Measurements from ENCODE around the gene ADORA2B. TPM values are rescaled to one million over a fixed set of nuclear protein-coding genes. Genes with fewer than 3 reads are reported as not detected.
A peak's percentile ranks its signal among the peaks of the same experiment; 100 is the strongest.

Gene ADORA2B
- total RNA-seq, 1 experiment from 2014 or later = 21.7 TPM

DNA sequence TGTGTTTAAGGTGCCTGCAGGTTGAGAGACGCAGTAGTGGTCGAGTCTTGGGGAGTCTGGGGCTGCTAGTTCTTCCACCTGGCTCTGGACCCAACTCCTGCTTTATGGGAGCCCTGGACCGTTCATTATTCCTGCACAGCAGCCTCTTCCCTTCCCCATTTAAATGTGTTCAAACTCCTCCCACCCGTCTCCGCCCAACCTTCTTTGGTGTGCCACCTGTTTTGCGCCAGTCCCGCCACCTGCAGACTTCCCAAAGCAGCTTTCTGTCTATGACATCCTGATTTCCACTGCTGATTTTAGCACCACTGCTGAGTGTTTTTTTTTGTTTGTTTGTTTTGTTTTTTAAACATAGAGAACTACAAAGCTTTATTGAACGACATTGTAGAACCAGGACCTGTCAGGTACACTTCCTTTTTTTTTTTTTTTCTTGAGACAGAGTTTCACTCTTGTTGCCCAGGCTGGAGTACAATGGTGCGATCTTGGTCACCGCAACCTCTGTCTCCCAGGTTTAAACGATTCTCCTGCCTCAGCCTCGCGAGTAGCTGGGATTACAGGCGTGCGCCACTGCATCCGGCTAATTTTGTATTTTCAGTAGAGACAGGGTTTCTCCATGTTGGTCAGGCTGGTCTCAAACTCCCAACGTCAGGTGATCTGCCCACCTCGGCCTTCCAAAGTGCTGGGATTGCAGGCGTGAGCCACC is 12.8 kb downstream of the ADORA2B start:
- Mint-ChIP-seq H3K4me3 (ENCODE audit: unreplicated experiment) (no peak overlapping the region), H3K27me3 (ENCODE audit: insufficient read depth, unreplicated experiment) (no peaks in the 10 kb centered on the region), H3K9me3 (ENCODE audit: unreplicated experiment) (no peaks in the 10 kb centered on the region), H3K4me1 (ENCODE audit: insufficient read depth, unreplicated experiment) (peaks cover 36% of the 10 kb centered on the region), H3K27ac (ENCODE audit: low read depth, unreplicated experiment) (no peak overlapping the region), H3K36me3 (ENCODE audit: insufficient read depth, unreplicated experiment) (peaks cover 14% of the 10 kb centered on the region)
- CTCF ChIA-PET = interaction anchor here (0.6 to 2.4 kb wide), 5 partner anchors 9 to 67 kb away, joined by 3 to 9 read pairs (median 4); partner anchors contain the start of gene ADORA2B
- TF ChIP-seq, protein P1, sequence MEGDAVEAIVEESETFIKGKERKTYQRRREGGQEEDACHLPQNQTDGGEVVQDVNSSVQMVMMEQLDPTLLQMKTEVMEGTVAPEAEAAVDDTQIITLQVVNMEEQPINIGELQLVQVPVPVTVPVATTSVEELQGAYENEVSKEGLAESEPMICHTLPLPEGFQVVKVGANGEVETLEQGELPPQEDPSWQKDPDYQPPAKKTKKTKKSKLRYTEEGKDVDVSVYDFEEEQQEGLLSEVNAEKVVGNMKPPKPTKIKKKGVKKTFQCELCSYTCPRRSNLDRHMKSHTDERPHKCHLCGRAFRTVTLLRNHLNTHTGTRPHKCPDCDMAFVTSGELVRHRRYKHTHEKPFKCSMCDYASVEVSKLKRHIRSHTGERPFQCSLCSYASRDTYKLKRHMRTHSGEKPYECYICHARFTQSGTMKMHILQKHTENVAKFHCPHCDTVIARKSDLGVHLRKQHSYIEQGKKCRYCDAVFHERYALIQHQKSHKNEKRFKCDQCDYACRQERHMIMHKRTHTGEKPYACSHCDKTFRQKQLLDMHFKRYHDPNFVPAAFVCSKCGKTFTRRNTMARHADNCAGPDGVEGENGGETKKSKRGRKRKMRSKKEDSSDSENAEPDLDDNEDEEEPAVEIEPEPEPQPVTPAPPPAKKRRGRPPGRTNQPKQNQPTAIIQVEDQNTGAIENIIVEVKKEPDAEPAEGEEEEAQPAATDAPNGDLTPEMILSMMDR (IDR thresholded peaks at IDR 0.05; ENCODE audit: unreplicated experiment) = no peak
- POLR2A ChIA-PET = interaction anchor here (1.0 to 3.7 kb wide), 2 partner anchors 10 to 41 kb away, joined by 3 to 63 read pairs; partner anchors contain the start of genes ADORA2B, TTC19 and ZSWIM7
- intact Hi-C loops (cut with micrococcal nuclease) = loop anchor here (2.0 kb wide), 1 partner anchor 41 kb away; the partner anchor contains the start of genes TTC19 and ZSWIM7
- BruUV-seq (replicated peaks) = no TSS peak
- no peak for DNase-seq (ENCODE audit: unreplicated experiment)

DNA sequence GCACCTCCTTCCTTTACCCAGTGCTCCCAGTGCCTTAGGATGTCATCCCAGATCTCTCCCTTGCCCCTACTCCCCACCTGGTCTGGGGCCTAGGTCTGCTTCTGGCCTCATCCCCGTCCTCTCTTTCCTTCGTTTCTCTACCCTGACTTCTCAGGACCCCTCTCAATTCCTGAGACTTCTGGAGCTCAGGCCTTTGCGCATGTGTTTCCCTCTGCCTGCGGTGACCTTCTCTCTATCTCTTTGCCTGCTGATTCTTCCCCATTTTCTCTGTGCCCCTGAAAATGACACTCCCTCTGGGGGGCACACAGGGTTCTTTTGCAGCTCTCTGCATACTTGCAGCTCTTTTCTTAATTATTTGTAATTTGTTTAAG is 13.5 kb downstream of the ADORA2B start:
- no TSS peak for BruUV-seq (replicated peaks)
- TF ChIP-seq, protein P1 (IDR thresholded peaks at IDR 0.05; ENCODE audit: unreplicated experiment) = no peak
- intact Hi-C loops (cut with micrococcal nuclease) = loop anchor here (2.0 kb wide), 1 partner anchor 40 kb away; the partner anchor contains the start of genes TTC19 and ZSWIM7
- Mint-ChIP-seq H3K27me3 (ENCODE audit: insufficient read depth, unreplicated experiment) (no peaks in the 10 kb centered on the region), H3K9me3 (ENCODE audit: unreplicated experiment) (no peaks in the 10 kb centered on the region), H3K4me1 (ENCODE audit: insufficient read depth, unreplicated experiment) (peaks cover 41% of the 10 kb centered on the region), H3K36me3 (ENCODE audit: insufficient read depth, unreplicated experiment) (peaks cover 11% of the 10 kb centered on the region), H3K27ac (ENCODE audit: low read depth, unreplicated experiment) (peak overlapping the region; percentile 18), H3K4me3 (ENCODE audit: unreplicated experiment) (peak overlapping the region; percentile 39)
- ChIA-PET POLR2A (interaction anchor here (1.1 to 3.7 kb wide), 5 partner anchors 11 to 308 kb away, joined by 3 to 63 read pairs (median 6); partner anchors contain the start of genes ADORA2B, NCOR1 and ZSWIM7), CTCF (interaction anchor here (0.6 to 2.4 kb wide), 5 partner anchors 9 to 66 kb away, joined by 3 to 9 read pairs (median 4); partner anchors contain the start of gene ADORA2B)
- DNase-seq (ENCODE audit: unreplicated experiment) = no peak

DNA sequence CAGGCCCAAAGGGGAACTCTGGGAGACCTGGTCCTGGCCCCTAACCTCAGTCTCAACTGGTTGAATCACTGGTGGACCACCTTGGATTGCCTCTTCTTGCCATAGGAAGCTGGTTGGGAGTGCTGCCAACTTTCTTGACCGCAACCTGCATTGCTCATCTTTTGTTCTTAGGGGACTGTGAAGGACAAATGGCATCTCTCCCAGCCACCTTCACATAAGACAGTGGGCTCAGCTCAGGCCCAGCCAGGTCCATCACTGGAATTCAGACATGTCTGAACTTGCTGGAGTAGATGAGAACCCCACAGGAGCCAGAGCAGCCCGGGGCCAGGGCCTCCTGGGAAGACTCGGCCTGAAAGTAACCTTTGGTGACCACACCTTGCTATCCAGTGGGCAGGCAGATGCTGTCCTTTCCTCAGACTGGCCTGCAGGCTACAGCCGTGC is 18.8 kb downstream of the ADORA2B start:
- Mint-ChIP-seq H3K27ac (ENCODE audit: low read depth, unreplicated experiment) (peak overlapping the region; percentile 67), H3K27me3 (ENCODE audit: insufficient read depth, unreplicated experiment) (no peaks in the 10 kb centered on the region), H3K4me3 (ENCODE audit: unreplicated experiment) (no peak overlapping the region), H3K9me3 (ENCODE audit: unreplicated experiment) (no peaks in the 10 kb centered on the region), H3K4me1 (ENCODE audit: insufficient read depth, unreplicated experiment) (peaks cover 39% of the 10 kb centered on the region), H3K36me3 (ENCODE audit: insufficient read depth, unreplicated experiment) (peaks cover 9% of the 10 kb centered on the region)
- TF ChIP-seq, protein P1 (IDR thresholded peaks at IDR 0.05; ENCODE audit: unreplicated experiment) = no peak
- CTCF ChIA-PET = interaction anchor here (0.6 to 0.7 kb wide), 2 partner anchors 30 to 265 kb away, joined by 3 read pairs; no protein-coding TSS in a partner anchor
- intact Hi-C loops (cut with micrococcal nuclease) = no loop called here
- DNase-seq (ENCODE audit: unreplicated experiment) = peak; percentile 96
- POLR2A ChIA-PET = interaction anchor here (5.3 kb wide), 1 partner anchor 19 kb away, joined by 51 read pairs; the partner anchor contains the start of gene ADORA2B
- no TSS peak for BruUV-seq (replicated peaks)

DNA sequence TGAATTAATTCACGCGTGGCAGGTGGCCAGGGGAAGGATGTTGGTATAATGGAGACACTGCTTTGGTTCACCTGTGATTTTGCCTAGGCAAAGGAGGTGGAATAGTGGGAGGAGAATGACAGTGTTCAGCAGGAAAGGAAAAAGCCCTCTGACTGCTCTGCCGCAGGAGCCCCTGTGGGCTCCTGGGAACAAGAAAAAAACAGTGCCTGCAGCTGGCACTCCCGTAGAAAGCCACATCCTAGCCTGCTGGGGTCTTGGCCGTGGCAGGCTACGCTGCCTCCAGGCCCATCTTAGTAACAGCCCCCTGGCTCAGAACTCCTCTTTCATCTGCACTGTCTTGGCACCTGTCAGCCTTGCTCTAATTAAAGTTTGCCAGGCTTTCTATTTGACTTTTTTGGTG is 20.6 kb downstream of the ADORA2B start:
- Mint-ChIP-seq H3K36me3 (ENCODE audit: insufficient read depth, unreplicated experiment) (peaks cover 12% of the 10 kb centered on the region), H3K27ac (ENCODE audit: low read depth, unreplicated experiment) (no peak overlapping the region), H3K27me3 (ENCODE audit: insufficient read depth, unreplicated experiment) (no peaks in the 10 kb centered on the region), H3K4me3 (ENCODE audit: unreplicated experiment) (no peak overlapping the region), H3K4me1 (ENCODE audit: insufficient read depth, unreplicated experiment) (peaks cover 33% of the 10 kb centered on the region), H3K9me3 (ENCODE audit: unreplicated experiment) (no peaks in the 10 kb centered on the region)
- POLR2A ChIA-PET = interaction anchor here (1.1 to 5.3 kb wide), 4 partner anchors 9 to 316 kb away, joined by 3 to 51 read pairs (median 4); partner anchors contain the start of gene ADORA2B
- CTCF ChIA-PET = interaction anchor here (1.0 kb wide), 1 partner anchor 16 kb away, joined by 4 read pairs; no protein-coding TSS in a partner anchor
- DNase-seq (ENCODE audit: unreplicated experiment) = no peak
- intact Hi-C loops (cut with micrococcal nuclease) = no loop called here
- TF ChIP-seq, protein P1 (IDR thresholded peaks at IDR 0.05; ENCODE audit: unreplicated experiment) = no peak
- no TSS peak for BruUV-seq (replicated peaks)

Data from MCF 10A (cell line).